GM21529 (cell line): ENCODE measurements around the gene KCNAB1.
"Not testable (repeated sequence)": the region's sequence is repeated elsewhere in the genome, so short reads cannot be mapped to it uniquely, and the experiment has no call there.

Experiments used
- ATAC-seq: cut with Tn5 transposase; IDR thresholded peaks from one replicate; pipeline ENCODE4 v1.9.1; 2021; ENCODE audit not compliant: unreplicated experiment

Gene KCNAB1

GRCh38 chr3:156216852-156217251 is 96.5 kb downstream of the KCNAB1 start:
- no peak for ATAC-seq

- ATAC-seq, result no peak
These were observed 97.4 kb downstream of the KCNAB1 start for GRCh38 chr3:156217674-156218352.

- ATAC-seq, result no peak
These were observed 98.0 kb downstream of the KCNAB1 start for GRCh38 chr3:156218353-156218744.

- not testable (repeated sequence) for ATAC-seq
These were observed 102.0 kb downstream of the KCNAB1 start for GRCh38 chr3:156222381-156222780.

- not testable (repeated sequence) for ATAC-seq
These were observed 103.7 kb downstream of the KCNAB1 start for GRCh38 chr3:156224046-156224445.

GRCh38 chr3:156226676-156227420 is 106.5 kb downstream of the KCNAB1 start:
- ATAC-seq, result no peak

- no peak for ATAC-seq
These were observed 107.3 kb downstream of the KCNAB1 start for GRCh38 chr3:156227704-156228103.

- no peak for ATAC-seq
These were observed 110.0 kb downstream of the KCNAB1 start for GRCh38 chr3:156230278-156230900.

- not testable (repeated sequence) for ATAC-seq
These were observed 110.8 kb downstream of the KCNAB1 start for GRCh38 chr3:156231221-156231620.

- no peak for ATAC-seq
These were observed 113.5 kb downstream of the KCNAB1 start for GRCh38 chr3:156233876-156234275.

GRCh38 chr3:156236556-156237260 is 116.3 kb downstream of the KCNAB1 start:
- no peak for ATAC-seq

GRCh38 chr3:156240642-156241041 is 120.3 kb downstream of the KCNAB1 start:
- no peak for ATAC-seq

GRCh38 chr3:156246961-156247725 is 126.8 kb downstream of the KCNAB1 start:
- no peak for ATAC-seq

- no peak for ATAC-seq
These were observed 130.2 kb downstream of the KCNAB1 start for GRCh38 chr3:156250550-156250949.

- no peak for ATAC-seq
These were observed 131.0 kb downstream of the KCNAB1 start for GRCh38 chr3:156251424-156251823.

- ATAC-seq, result no peak
These were observed 132.3 kb downstream of the KCNAB1 start for GRCh38 chr3:156252656-156253055.

- ATAC-seq, result peak; percentile 88
These were observed 132.8 kb downstream of the KCNAB1 start for GRCh38 chr3:156253150-156253549.

GRCh38 chr3:156256256-156256655 is 135.9 kb downstream of the KCNAB1 start:
- no peak for ATAC-seq

GRCh38 chr3:156256945-156257344 is 136.6 kb downstream of the KCNAB1 start:
- ATAC-seq, result no peak

- ATAC-seq, result no peak
These were observed 137.9 kb downstream of the KCNAB1 start for GRCh38 chr3:156258301-156258700.

GRCh38 chr3:156259896-156260295 is 139.5 kb downstream of the KCNAB1 start:
- ATAC-seq, result no peak
